DLD1 (cell line): ENCODE results near the gene NCAPH2.

Experiments used
- in situ Hi-C: cut with HindIII; loops from 2 replicates; pipeline ENCODE4 v1.10.0; 2017; ENCODE audit warnings: low sequenced_read_pairs

NCAPH2 gene

DNA sequence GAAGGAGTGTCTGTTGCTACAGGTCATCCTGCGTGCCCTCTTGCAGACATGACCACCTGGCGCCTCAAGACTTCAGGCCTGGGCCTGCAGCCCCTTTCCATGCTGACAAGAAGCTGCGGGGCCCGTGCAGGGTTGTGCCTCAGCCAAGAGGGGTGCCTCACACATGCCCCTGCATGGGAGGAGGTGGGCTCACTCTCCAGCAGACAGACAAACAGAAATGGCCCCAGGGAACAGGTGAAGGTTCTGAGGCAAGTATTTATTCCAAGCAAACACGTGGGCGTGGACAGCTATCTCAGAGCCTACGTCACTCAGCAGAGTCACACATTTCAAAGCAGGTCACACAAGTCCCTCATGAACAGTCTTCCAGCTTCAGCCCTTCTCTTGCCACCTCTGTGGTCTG, 60.6 kb downstream of the NCAPH2 start:
- in situ Hi-C loops: no loop called here

DNA sequence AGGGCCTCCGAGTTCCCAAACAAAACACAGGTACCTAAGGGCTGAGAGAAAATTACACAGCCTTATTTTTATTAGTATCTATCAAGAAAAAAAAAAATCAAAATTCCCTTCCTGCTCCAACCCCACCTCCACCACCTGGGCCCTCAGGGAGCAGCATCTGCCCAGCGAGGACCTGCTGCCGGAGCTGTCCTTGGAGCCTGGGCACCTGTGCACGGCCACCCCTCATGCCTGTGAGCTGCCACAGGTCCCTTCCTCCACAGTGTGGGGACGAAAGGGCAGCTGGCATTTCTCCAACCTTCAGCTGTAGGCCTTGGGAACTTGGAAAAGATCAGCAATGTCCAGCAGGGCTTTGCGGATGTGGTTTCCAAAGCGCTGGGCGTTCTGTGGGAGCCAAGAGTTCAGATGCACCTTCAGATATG, 61.0 kb downstream of the NCAPH2 start:
- in situ Hi-C loops: no loop called here

DNA sequence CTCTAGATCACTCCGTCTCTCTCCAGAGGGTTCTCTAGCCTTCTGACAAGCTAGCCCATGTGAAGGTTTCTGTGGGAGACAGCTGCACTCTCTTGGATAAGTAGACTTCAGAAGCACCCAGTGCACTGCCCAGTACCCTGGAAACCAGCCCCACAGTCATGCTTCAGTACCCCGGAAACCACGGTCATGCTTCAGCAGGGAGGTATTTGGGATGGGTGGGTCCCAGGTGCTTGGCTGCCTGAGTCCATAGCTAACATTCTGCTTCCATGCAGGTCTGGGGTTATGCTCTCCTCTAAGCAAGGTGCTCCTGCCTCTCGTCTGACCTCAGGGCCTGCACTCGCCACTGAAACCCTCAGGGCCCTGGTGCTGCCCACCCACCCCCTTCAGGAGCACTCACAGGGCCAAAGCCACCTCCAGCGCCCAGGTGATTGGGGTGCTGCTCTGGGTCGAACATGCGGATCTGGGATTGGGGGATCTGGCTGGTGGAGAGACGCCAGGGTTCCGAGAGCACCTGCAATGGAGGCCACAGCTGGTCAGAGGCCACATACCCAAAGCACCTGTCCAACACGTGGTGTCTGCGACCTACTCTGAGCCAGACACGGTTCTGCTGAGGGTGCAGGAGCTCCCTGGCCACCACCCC, 62.0 kb downstream of the NCAPH2 start:
- in situ Hi-C loops: no loop called here

DNA sequence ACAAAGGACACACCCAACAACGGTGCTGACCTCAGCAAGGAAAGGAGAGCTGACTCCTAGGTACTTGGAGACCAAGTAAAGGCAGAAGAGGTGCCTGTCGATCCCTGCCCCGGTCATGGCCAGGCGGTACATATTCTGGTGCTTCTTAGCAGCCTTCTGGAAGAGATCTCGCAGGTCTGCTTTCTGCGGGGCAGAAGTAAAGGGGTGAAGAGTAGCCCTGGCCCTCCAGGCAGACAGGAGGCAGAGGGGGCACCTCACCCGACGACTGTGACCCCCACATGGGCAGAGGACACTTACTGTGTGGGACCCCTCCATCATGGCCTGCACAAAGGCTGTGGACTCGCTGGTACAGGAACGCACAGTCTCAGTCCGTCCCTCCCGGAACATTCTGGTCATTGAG, 62.8 kb downstream of the NCAPH2 start:
- in situ Hi-C loops: no loop called here

DNA sequence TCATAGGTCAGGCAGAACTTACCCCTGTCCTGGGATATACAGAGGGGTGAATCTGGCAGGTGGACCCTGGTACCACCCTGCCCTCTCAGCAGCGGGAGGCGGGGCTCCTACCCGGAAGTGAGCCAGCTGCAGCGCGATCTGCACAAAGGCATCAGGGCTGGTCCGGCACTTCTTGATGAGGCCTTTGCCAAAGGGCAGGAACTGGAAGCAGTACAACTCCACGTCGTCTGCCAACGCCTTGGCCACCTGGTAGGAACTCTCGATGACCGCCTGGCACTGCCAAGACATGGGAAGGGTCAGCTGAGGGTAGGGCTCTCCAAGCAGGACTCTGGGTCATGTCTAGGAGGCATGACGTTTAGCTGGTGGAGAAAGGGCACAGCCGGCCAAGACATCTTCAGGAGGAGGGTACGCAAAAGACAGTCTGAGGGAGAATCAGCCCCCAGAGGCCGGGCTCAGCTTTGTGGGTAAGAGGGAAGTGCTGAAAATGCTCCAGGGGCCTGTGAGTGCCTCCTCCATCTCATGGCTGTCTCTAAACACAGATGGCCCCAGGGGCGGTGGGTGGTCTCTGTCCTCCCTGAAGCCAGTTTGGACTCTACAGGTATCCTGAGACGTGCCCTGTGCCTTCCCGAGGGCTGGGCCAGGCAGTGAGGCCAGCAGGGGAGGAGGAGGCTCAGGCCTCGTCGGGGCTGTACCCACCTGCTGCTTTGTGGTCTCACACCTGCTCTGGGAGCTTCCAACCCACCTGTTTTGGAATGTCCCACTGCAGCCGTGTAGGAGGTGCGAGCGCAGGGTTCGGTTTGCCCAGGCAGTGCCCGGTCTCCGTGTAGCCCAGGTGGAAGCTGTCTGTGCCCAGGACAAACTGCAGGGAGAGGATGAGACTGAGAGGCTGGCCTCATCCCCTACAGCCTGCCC, 63.5 kb downstream of the NCAPH2 start:
- in situ Hi-C loops: no loop called here

DNA sequence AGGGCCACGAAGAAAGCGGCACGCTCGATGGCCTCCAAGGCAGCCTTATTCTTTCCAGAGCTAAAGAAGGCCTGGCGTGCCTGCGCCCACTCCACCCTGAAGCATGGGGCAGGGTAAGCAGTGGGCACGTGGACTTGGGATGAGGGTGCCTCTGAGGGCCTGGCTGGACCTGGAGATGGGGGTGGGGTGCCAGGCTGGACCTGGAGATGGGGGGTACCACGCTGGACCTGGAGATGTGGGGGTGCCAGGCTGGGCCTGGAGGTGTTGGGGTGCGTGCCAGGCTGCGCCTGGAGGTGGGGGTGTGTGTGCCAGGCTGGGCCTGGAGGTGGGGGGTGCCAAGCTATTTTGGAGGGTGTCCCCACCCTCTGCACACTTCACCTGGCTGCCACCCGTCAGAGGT, 64.9 kb downstream of the NCAPH2 start:
- in situ Hi-C loops: no loop called here

DNA sequence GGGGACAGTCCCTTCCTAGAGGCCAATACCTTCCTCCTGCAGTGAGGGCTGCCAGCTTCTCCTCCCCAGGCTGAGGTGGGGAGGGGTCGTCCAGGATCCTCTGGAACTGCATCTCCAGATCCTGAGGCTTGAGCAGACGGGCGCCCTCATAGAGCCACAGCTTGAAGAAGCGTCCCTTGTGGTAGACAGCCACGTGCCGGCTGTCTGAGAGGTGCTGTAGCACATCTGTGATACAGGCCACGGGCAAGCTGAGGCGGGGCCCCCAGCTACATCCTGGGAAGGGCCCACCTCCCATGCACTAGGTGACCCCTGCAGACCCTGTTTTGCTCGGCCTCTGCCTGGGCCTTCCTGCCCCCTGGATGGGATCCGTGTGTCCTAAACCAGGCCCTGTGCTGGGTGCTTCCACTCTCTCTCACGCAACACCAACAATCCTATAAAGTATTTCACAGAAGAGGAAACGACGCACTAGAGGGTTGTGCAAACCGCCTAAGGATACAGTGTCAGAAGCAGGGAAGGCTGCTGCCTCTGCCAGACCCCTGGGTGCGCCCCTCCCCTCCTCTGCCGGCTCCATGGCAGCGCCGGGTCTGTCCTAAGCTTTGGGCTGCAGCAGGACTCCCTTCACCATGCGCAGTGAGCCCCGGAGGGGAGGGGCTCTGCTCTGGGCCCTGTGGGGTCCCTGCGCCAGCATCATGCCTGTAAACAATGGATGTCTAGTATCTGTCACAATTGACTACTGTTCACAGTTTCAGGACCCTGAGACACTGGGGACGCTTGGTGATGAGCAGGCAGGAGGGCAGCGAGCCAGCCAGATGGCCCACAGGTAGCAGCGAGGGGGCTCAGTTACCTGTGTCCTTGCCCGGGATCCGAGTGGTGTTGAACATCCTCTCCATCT, 65.7 kb downstream of the NCAPH2 start:
- in situ Hi-C loops: no loop called here

DNA sequence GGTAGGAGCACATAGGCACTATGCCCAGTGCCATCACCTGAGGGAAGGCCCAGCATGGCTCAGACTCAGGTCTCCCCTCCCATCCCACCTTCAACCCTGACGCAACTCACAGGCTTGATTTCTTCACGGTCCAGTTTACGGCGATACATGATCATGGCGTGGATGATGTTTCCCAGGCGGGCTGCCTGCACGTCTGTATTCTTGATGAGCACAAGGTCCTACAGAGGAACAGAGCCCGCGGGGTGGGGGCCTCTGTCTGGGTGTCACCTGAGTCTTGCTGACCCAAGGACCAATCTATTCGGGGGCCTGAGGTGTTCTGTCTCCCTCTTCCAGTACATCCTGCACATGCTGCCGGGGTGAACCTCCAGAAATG, 66.3 kb downstream of the NCAPH2 start:
- in situ Hi-C loops: no loop called here
